Coronary artery (tissue), 2 donors: ENCODE measurements around the gene POLD3.

Source experiments
- DNase-seq: peaks from one replicate; pipeline ENCODE4 v3.0.0-alpha.2; 2017; ENCODE audit warnings: low spot score
- H3K27ac ChIP-seq, 2 donors: fragments of 200-600 bp; sonication (generic); one replicate each; pipeline ENCODE4 v1.5.1; 2016 to 2019
- H3K4me3 ChIP-seq: fragments of 200-600 bp; sonication (generic); 2 replicates; pipeline ENCODE4 v1.5.1; 2016; ENCODE audit warnings: mild to moderate bottlenecking, moderate library complexity
- TF ChIP-seq, protein P1 (sequence below): fragments of 200-600 bp; sonication (generic); IDR thresholded peaks from one replicate; pipeline ENCODE4 v1.5.1; 2019; ENCODE audit warnings: antibody characterized with exemption

Gene POLD3, protein sequence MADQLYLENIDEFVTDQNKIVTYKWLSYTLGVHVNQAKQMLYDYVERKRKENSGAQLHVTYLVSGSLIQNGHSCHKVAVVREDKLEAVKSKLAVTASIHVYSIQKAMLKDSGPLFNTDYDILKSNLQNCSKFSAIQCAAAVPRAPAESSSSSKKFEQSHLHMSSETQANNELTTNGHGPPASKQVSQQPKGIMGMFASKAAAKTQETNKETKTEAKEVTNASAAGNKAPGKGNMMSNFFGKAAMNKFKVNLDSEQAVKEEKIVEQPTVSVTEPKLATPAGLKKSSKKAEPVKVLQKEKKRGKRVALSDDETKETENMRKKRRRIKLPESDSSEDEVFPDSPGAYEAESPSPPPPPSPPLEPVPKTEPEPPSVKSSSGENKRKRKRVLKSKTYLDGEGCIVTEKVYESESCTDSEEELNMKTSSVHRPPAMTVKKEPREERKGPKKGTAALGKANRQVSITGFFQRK

DNA sequence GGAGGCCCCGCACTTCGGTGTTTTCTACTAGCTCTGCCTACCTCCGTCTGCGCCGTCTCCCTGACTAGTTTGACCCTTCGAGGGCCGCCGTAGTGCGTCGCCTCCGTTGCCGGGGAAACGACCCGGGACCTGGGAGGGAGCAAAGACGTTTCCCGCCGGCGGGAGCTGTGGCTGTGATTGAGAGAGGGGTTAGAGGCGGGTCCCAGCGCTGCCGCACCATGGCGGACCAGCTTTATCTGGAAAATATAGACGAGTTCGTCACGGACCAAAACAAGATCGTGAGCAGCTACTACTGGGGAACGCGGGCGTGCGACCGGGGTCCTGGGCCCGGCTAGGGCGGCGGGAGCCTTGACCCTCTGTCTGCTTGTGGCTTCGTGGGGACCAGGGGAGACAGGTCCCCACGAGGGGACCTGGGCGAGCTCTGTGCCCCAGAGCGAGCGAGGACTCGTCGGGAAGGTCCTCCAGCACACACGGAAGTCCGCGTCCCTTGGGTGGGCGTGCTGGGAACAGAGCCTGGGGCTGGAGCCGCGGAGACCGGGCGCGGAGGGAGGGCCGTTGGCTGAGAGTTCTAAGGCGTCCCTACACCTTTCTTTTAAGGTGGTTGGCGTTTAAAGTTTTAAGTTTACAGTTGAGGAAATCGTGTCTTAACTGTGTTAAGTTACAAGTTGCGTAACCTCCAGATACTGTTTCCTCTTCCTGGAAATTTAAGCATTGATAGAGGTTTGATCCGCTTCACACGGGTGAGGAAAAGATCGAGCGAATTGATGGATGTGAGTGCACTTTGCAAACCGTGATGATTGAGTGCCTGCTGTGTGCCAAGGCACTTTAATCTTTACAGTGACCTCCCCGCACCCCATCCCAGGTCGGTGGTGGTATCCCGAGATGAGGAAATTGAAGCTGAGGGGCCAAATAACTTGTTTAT is at the start of gene POLD3:
POLD3 (plus strand) TSS at position 142 of the 922 bp plus-strand sequence; CDS start at position 219, 77 bp downstream.
- peak; percentile 92 for DNase-seq

DNA sequence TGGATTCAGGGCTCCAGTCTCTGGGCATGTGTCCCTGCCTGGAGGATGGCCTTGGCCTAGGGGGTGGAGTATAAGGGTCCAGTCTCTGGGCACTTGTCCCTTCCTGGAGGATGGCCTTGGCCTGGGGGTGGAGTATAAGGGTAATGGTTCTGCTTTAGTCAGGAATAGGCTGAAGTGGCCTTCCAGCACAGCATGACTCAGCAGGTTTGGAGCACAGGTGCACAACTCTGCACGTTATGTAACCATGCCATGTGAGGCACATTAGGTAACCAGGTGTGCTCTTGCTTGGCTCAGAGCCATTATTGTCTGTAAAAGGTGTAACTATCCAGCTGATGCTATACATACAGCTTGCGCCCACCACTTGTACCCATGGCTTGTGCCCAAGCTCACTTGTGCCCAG is 48.4 kb upstream of the POLD3 start:
- DNase-seq, result no peak
- TF ChIP-seq, protein P1, sequence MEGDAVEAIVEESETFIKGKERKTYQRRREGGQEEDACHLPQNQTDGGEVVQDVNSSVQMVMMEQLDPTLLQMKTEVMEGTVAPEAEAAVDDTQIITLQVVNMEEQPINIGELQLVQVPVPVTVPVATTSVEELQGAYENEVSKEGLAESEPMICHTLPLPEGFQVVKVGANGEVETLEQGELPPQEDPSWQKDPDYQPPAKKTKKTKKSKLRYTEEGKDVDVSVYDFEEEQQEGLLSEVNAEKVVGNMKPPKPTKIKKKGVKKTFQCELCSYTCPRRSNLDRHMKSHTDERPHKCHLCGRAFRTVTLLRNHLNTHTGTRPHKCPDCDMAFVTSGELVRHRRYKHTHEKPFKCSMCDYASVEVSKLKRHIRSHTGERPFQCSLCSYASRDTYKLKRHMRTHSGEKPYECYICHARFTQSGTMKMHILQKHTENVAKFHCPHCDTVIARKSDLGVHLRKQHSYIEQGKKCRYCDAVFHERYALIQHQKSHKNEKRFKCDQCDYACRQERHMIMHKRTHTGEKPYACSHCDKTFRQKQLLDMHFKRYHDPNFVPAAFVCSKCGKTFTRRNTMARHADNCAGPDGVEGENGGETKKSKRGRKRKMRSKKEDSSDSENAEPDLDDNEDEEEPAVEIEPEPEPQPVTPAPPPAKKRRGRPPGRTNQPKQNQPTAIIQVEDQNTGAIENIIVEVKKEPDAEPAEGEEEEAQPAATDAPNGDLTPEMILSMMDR, result no peak
- H3K4me3 ChIP-seq, result no peak overlapping the region
- no peak overlapping the region for H3K27ac ChIP-seq

More for the DNA sequence above, at the start of gene POLD3:
- Histone ChIP-seq H3K27ac (peak within 1 kb of the TSS; percentile 75 to 77), H3K4me3 (peak within 1 kb of the TSS; percentile 81)
- TF ChIP-seq, protein P1, result no peak

DNA sequence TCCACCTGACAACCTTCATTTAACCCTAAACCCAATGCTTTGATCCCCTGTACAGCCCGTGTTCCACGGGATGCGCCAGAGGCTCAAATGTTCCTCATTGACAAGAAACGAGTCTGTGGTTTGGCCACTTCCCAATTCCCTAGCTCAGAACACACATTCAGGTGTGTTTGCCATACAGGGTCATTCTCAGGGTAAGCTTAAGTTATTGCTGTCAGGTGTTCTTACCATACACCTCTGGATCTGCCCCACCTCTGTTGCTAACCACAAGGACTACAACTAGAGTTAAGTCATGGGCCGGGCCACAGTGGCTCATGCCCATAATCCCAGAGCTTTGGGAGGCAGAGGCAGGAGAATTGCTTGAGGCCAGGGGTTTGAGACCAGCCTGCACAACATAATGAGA is 45.6 kb upstream of the POLD3 start:
- H3K27ac ChIP-seq, result no peak overlapping the region
- TF ChIP-seq, protein P1, result no peak

DNA sequence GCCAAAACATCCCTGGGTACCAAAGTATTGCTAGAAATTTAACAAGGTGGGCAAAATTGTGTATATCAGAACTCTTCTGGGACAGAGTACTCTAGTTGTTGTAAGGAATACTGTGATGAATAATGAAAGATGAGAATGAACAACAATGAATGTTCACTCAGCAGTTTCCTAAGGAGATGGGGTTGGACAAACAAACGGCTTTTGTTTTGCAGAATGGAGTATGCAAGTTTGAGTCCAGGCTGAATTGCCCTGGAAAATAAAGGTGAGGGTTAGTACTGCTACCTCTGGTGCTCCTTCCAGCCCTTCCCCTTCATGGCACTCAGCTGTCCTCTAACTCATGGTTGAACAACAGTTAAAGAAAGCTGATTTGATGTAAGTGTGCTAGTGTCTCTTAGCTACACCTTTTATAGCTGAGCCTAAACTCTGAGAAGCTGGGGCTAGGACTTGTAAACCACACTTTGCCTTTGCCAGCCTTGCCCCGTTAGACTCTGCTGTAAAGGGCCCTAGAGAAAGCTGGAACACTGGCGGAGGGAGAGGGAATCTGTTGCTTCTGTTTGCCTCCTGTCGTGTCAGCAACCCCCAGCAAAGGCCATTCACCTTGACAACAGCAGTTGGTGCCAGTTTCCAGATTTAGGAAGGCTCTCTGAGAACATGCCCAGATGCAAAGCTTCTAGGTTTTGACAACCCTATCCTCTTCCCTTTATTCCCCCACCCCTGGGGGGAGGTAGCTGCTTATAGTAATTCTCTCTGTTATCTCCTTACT is 41.2 kb upstream of the POLD3 start:
- H3K4me3 ChIP-seq, result no peak overlapping the region

More for the DNA sequence above, 45.6 kb upstream of the POLD3 start:
- no peak overlapping the region for H3K4me3 ChIP-seq
- DNase-seq, result no peak

DNA sequence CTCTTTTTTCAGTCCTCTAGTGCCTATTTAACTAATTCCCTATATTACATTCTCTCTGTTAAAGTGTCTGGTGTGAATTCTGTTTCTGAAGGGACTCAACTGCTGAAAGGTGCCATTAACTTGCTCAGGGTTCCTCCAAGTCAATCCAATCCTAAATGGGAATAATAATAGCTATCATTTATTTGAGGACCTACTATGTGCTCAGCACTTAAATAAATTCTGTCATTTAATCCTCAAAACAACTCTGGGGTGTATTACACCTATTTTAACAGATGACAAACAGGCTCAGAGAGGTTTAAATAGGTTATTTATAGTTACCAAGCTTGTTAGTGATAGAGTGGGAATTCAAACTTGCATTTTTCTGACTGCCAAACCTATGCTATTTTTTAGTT is 40.6 kb upstream of the POLD3 start:
- no peak for DNase-seq
- Histone ChIP-seq H3K4me3 (no peak overlapping the region), H3K27ac (no peak overlapping the region)
- TF ChIP-seq, protein P1, result no peak

More for the DNA sequence above, 41.2 kb upstream of the POLD3 start:
- TF ChIP-seq, protein P1, result no peak
- no peak for DNase-seq
- no peak overlapping the region for H3K27ac ChIP-seq

DNA sequence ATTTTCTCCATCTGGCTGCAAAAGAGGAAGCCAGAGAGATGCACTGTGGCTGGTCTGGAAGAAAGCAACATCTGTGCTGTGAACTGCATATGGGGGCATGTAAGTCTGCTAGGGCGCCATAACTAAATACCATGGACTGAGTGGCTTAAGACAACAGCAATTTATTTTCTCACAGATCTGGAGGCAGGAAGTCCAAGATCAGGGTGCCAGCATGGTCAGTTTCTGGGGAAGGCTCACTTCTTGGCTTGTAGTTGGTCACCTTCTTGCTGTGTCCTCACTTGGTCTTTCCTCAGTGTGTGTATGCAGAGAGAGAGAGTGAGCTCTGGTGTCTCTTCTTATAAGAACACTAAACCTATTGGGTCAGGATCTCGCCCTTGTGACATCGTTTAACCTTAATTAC is 34.9 kb upstream of the POLD3 start:
- DNase-seq, result no peak
- no peak overlapping the region for H3K27ac ChIP-seq
- TF ChIP-seq, protein P1, result no peak
- H3K4me3 ChIP-seq, result no peak overlapping the region
